Fibroblast of skin of right biceps (primary cell): ENCODE results near the gene FARP1.
A peak's percentile ranks its signal among the peaks of the same experiment; 100 is the strongest.

Experiments used
- DNase-seq: peaks from one replicate; pipeline ENCODE4 v3.0.0-alpha.2; 2013

Gene FARP1

DNA sequence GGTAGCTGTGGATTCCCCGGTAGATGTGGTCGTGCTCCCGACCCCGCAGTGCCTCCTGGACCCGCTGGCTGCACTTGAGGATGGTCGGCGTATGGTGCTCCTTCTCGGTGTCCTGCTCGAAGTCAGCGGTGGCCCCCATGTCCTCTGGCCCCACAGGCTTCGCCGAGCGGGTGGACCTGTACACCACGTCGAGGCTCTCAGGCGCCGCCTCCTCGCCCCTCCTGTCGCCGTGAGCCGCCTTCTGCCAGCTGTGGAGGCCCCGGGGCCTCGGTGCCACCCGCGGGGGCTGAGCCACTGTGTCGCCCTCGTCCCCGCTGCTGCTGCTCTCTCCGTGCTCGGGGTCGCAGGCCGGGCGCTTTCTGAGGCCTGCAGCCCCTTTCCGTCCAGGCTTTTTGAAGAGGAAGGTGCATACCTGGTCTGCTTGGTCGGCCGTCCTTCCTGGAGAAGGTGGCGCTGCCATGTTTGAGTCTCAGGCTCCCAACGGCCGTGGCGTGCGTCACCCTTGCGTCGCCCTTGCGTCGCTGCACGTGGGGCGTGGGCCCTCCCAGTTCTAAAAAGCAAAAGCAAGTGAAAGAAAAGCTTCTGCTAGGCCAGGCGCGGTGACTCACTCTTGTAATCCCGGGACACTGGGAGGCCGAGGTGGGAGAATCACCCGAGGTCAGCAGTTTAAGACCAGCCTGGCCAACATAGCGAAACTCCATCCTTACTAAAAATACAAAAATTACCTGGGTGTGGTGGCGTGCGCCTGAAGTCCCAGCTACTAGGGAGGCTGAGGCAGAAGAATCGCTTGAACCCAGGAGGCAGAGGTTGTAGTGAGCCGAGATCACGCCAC is 34.1 kb downstream of the FARP1 start, which contains the start of gene RNF113B:
TSS of gene RNF113B (minus strand) at position 493 of the 832 bp plus-strand sequence. CDS start at position 460, 33 bp downstream.
- no peak for DNase-seq

DNA sequence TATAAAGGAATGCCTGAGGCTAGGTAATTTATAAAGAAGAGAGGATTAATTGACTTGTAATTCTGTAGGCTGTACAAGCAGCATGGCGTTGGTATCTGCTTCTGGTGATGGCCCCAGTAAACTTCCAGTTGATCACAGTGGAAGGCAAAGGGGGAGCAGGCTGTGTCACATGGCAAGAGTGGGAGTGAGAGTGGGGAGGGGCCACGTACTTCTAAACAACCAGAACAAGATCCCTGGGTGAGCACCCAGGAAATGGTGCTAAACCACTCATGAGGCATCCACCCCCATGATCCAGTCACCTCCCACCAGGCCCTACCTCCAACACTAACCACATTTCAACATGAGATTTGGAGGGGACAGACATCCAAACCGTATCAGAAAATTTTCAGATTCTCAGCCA is 37.2 kb downstream of the FARP1 start:
- no peak for DNase-seq

DNA sequence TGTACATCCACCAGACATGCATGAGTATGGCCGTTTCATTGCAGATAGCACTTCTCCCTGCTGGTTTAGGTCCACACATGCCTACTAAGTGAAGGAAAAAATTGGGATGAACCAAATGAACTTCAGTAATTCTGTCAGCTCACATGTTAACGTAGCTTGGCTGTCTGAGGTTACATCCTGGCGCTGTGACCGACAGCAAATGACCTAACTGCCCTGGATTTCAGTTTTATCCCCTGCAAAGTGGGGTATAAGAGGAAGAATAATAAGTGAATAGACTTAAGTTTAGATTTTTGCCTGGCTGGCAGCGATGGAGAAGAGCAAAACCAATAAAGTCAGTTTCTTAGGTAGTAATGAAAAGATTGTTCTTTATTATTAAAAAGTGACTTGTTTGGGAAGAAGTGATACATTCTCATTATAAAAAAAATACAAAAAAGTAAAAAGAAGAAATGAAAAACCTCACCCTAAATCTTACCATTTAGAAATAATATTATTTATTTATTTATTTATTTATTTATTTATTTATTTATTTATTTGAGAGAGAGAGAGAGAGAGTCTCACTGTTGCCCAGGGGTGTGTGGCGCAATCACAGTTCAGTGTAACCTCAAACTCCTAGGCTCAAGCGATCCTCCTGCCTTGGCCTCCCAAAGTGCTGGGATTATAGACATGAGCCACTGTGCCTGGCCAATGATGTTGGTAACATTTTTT is 38.4 kb downstream of the FARP1 start:
- DNase-seq, result no peak

DNA sequence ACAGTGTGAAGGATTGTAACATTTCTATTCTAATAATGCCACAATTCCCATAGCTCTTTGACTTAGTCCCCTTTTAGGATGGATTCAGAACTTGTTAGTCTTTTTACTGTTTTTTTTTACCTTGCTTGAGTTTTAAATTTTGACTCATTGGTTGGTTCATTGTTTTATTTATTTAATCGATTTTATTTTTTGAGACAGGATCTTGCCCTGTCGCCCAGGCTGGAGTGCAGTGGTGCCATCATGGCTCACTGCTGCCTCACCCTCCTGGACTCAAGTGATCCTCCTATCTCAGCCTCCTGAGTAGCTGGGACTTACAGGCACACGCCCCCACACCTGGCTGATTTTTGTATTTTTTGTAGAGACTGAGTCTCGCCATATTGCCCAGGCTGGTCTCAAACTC is 39.3 kb downstream of the FARP1 start:
- no peak for DNase-seq

DNA sequence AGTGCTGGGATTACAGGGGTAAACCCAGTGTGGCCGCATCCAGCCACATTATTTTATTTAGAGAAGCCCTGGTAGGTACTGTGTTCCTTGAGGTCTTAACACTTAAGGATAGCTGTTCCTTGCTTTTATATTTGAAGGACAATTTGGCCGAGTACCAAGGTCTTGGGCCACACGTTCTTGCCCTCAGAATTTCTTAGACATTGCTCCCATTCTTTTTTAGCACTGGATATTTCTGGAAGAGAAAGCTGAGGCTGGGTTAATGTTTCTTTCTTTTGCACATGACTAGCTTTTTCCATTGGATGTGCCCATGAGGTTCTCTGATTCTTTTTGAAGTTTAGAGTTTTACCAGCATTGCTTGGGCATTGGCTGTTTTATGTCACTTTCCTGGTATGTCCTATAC is 39.7 kb downstream of the FARP1 start:
- no peak for DNase-seq

DNA sequence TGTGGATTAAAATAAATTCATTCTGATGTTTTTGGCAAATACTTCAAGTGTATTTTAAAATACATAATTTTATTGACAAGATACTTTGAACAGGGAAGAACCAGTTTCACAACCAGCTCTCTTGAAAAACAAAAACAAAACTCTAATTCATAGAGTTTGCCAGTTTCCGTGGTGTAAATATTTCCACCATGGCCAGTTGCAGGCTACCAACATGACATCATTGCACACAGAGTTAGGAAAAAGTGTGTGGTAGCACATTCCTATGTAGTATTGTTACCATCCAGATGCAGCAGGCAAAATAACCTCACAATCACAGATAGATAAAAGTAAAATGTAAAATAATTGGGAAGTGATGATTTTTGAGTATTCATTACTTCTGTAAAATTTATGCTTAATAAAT is 41.9 kb downstream of the FARP1 start:
- peak; percentile 37 for DNase-seq

DNA sequence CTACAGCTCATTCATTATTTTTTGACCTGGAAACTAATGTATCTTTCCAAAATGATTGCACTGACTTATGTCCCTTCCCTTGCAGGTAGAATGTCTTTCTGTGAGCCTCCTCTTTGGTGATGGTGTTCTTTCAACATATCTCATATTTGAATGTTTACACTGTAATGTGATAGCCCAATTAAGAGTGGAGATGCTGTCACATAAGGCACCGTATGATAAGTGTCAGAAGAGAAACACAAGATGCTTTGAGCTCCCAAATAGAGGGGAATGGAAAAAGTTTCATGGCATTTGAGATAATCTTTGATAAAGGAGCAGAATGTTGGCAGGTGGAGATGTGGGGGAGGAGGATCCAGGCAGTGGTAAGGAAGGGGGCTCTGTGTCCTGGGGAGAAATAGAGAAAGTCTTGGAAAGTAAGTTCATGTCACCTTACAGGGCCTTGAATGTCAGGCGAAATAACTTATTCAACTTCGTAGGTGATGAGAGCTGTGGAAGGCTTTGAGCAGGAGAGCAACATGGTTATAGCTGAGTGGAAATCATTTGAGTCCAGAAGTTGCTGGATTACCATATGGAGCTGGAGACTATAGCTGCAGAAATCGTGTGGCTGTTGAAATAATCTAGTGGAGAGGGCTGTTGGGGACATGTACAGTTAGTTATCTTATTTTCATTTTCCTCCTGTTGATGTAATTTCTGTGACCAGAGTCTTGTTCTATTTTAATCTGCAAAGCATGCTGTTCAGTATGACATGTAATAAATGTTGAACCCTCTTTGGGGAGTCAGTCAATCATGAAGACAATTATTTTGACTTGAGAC is 44.5 kb downstream of the FARP1 start:
- DNase-seq, result no peak

DNA sequence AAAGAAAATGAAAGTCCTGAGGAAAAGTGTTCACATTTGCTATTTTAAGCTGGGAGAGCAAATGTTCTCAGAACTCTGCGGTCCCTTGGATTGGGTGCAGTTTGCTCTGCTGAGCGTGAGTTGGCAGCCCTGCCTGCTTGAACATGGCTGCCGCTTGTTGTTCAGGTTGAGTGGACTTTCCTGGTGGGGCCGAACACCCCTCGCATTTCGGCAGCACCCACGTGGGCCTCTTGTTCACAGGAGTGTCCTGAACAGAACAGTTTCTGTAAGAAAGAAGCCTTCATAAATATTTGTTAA is 45.0 kb downstream of the FARP1 start:
- no peak for DNase-seq

DNA sequence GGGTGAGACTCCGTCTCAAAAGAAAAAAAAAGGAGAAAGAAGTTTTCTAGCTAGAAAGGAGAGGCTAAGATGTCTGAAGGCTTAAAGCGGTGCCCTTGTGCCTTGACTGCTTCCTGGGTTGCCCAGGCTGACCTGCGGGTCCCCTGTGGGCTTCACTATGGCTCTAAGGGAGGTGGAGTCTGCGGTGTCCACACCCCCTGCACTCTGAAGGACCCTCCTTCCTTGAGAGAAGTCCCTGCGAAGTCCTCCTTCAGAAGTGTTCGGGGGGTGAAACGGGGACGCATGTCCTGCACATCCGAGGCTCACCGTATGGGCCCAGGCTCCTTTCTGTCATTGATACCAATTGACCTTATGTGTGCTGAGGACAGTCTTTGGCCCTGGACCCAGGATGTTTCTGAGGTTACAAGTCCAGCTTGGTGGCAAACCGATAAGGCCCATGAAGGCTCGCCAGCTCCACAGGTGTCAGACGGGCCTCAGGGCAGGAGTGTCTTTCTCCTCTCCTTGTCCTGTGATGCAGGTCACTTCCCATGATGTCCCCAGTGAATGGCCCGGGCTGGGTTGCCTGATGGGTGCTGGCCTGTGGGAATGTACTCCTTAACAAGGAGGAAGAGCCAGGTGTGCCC is 45.8 kb downstream of the FARP1 start:
- DNase-seq, result no peak

DNA sequence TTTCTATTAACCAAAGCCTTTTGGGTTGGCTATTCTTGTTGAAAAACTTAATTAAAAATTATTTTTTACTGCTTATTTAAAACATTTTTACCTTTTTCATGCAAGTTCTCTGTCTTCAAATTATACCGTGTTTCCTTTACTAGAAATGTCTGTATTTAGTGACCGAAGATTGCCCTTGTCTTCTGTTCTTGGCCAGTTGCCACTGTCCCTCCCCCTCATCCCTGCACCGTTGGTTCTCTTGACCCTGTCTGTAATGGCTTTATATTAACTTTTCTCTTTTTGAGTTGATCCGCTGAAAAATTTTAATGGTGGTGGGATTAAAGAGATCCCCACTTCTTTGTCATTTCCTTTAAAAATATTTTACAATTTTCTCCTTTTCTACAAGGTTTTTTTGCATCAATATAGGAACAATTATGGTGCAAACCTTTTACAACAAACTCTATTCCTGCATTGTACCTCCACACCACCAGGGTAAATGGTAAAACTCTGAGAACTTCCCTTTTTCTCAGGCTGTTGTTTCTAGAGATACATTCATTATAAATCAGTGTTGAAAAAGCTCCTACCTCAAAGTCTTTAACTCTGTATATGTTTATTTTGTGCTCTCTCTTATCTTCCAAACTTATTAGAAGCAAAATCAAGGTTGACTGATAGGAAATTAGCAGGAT is 47.1 kb downstream of the FARP1 start:
- no peak for DNase-seq

DNA sequence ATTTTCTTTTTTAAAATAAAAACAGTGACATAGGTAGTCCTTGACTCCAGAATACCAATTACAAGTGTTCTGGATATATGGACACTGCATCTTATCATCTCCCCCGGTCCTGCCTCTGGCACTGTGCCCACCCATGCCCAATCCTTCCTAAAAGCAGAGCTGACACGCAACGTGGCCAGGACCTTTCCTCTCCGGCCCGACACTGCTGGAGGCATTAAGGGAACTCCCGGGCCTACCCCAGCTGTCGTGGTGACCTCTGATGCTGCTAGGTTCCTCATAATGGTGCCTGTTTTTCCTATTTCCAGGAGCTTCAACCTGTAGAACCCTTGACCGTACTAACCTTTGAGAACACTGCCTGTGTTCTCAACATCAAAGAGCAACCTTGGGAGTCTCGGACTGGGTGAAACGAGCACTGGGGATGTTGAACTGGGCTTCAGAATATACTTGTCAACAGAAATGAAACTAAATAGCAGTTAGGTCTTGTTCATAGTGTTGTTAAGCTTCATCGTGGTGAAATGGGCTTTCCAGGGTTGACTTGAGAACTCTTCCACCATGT is 48.1 kb downstream of the FARP1 start:
- no peak for DNase-seq

DNA sequence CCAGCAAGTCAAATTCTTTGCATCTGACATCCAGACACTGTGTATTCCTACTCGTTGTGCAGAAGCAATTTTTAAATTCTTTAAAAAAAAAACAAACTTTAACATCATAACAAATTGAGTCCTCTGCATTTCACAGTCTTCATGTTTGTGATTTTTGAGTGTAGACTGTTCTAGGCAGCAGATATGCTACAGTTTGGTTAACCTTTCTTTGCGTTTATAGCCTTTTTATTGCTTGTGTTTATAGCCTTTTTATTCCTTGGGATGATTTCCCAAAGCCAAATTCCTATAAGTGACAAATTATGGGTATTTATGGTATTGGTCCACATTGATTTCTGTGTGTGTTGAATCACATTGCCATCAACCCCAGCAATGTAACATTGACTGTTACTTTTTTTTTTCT is 49.1 kb downstream of the FARP1 start:
- DNase-seq, result no peak

DNA sequence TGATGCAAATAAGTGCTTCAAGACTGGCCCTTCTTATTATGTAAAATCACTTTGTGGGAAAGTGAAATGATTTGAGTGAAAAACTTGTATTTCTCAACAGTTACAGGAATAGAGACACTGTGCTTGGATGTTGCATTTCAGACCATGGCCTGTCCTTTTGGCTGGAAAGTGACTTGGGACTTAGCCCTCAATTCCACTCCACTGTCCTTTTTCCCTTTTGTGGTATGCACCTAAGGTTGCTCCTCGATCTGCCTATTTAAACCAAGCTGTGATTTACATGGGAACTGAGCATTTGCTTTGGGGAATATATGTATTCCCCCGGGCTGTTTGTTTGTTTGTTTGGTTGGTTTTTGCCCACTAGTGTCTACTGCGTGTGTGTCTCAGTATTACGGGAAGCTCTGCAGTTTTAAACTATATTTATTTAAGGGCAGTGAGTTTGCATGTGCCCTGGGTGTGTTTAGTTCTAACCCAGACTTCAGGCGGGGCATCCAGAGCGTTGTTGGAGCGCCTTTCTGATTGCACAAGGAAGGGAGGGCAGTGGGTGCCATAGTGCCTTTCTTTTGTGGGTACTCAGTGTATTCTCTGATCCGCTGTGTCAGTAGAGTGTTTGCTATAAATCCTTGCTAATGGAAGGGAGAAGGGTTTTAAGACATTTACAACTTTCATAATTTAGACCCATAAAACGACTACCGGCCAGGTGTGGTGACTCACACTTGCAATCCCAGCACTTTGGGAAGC is 52.3 kb downstream of the FARP1 start:
- DNase-seq, result no peak

DNA sequence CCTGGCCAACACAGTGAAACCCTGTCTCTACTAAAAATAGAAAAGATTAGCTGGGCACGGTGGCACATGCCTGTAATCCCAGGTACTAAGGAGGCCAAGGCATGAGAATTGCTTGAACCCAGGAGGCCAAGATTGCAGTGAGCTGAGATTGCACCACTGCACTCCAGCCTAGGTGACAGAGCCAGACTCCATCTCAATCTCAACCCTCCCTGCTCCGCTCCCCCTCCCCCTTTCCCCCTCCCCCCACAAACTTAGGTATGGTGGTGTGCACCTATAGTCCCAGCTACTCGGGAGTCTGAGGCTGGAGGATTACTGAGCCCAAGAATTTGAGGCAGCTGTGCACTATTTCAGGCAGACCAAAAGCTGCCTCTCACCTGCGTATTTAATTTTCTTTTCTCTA is 55.8 kb downstream of the FARP1 start:
- DNase-seq, result no peak

DNA sequence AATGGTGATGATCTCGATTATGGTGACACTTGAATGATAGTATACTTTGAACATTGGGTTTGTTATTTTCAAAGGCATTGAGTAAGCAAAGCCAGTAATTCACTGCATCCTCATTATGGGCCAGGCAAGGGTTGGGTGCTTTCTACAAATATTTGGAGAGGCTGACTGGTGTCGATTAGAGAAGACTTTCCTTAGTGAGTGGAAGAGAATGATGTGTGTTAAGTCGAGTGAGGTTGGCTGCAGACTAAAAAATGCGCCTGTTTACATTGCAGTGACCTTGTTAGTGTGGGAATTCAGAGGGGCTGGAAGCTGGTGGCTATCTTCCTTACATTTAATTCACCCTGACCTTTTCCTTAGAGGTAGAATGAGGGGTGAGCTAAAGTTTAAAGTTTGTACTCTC is 56.6 kb downstream of the FARP1 start:
- no peak for DNase-seq

DNA sequence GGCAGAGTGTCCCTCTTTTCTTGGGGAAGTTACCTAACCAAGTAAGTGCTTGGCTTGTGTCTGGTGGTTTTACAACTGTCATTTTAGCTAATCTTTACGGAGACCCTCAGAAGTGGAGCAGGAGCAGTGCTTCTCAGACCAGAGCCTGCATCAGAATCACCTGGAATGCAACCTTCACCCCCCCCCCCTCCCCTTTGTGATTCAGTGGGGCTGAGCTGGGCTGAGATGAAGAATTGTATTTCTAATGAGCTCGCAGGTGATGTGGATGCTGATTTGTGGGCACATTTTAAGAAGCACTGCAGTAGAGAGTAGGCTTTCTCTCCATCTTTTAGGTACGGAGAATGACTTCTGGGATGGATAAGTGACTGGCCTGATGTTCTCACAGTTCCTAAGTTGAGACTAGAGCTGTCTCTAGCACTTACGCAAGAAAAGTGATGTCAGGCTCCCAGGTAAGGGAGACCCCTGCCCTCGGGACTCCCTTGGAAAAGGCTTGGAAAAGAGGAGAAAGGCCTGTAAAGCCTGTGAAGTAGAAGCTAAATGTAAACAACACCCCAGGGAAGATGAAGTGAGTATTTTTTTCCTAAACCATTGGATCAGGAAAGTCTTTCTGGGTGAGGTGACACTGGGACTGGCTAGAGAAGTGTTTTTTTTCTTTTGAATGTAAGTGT is 57.5 kb downstream of the FARP1 start:
- no peak for DNase-seq

DNA sequence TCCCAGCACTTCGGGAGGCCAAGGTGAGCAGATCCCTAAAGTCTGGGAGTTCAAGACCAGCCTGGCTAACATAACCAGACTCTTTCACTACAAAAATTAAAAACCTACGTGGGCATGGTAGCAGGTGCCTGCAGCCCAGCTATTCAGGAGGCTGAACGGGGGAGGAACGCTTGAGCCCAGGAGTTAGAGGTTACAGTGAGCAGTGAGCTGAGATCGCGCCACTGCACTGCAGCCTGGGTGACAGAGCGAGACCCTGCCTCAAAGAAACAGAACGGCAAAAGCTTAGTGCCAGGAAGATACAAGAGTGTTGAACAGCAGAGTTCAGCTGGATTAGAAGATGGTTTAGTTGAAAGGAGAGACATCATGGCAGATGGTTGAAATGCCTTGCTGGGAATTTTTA is 58.3 kb downstream of the FARP1 start:
- no peak for DNase-seq

DNA sequence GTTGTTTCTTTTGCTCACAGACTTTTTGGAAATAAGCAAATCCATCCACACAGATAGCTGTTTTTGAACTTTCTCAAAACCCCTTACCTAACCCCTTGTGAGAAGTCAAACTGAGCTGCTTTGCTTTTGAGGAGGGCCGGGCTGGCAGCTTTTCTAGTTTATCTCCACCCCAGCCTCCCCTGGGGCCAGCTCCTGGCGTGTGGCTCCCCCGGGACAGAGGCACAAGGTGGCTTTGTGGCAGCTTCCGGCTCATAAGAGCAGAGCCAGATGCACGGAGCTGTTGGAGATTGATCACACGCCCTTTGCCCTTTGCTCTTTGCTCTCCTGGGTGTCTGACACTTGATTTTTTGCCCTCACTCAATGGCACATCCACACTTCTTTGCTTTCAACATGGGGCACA is 59.1 kb downstream of the FARP1 start:
- no peak for DNase-seq

DNA sequence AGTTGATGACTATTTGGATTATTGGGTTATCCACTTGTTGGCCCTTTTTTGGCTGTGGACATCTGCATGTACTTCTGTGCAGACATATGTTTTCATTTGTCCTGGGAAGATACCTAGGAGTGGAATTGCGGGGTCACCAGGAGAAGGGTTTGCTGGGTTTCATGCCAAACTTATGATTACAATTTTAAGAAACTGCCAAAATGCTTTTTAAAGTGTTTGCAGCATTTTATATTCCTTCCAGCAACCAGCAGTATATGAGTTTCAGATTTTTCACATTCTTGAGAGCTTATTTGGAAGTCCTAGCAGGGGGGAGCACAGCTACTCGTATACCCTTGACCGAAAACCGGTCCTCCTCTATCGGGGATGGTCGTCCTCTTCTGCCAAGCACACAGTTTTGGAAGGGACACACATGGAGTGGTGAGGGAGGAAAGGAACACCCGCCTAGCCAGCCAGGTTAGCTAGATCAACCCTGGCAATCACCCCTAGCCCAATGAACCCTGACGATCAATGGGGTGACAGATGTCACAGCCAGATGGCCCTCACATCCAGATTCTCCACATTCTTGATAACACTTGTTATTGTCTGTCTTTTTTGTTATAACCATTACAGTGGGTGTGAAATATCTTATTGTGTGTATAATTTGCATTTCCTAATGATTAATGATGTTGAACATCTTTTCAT is 60.9 kb downstream of the FARP1 start:
- DNase-seq, result peak; percentile 69

DNA sequence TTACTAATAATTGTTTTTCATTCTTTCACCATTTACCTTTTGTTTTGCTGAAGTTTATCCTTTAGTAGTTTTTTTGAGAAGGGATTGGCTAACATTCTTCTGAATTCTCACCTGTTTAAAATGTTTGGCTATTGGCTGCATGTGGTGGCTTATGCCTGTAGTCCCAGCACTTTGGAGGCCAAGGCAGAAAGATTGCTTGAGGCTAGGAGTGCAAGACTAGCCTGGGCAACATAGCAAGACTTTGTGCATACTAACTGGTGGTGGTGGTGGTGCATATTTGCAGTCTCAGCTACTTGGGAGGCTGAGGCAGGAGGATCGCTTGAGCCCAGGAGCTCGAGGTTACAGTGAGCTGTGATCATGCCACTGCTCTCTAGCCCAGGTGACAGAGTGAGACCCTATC is 61.7 kb downstream of the FARP1 start:
- DNase-seq, result no peak

DNA sequence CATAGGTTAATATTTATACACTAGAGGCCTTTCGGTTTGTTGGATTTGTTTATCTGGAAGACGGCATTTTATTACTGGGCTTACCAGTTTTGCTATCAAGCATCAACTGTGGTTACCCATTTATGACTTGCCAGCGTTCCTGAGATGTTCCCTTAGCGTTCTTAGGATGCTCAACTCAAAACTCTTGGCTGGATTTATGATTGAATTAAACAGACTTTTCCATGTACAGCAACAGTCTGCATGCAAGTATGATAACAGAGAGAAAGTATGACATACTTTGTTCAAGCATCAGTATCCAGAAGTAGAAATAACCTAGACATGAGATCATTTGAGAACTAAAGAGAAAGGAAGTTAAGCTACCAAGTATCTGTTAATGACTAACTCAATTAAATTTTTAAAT is 64.1 kb downstream of the FARP1 start:
- DNase-seq, result peak; percentile 93
